CD4-positive, CD25-positive, alpha-beta regulatory T cell (primary cell): ENCODE results near the gene STK32A. TPM values are rescaled to one million over a fixed set of nuclear protein-coding genes. Genes with fewer than 3 reads are reported as not detected.

Experiments
- ATAC-seq, 2 donors: fragments of 150-1000 bp; cut with Tn5 transposase; one replicate each; pipeline ENCODE4 v1.10.0; 2021; ENCODE audit warnings: low read depth in 2 of 2, moderate number of reproducible peaks in 2 of 2, moderate library complexity in 1 of 2
- DNase-seq, 3 donors: peaks; one replicate each; pipeline versions ENCODE4 v3.0.0 to v3.0.0-alpha.2; 2012 to 2022; ENCODE audit warnings: mixed read lengths in 1 of 3
- H3K27ac ChIP-seq: one replicate; pipeline ENCODE4 v1.7.0; 2013; ENCODE audit warnings: mild to moderate bottlenecking, low read length; ENCODE audit not compliant: insufficient read depth, poor library complexity, severe bottlenecking
- H3K27me3 ChIP-seq: one replicate; pipeline ENCODE4 v1.7.0; 2013; ENCODE audit warnings: low read length; ENCODE audit not compliant: control insufficient read depth, insufficient read depth
- H3K36me3 ChIP-seq: one replicate; pipeline ENCODE4 v1.7.0; 2013; ENCODE audit warnings: mild to moderate bottlenecking, low read length, moderate library complexity; ENCODE audit not compliant: control insufficient read depth, insufficient read depth
- H3K4me1 ChIP-seq: 2 replicates; pipeline ENCODE4 v1.7.0; 2013; ENCODE audit warnings: mild to moderate bottlenecking, low read length; ENCODE audit not compliant: insufficient read depth, control insufficient read depth, poor library complexity, severe bottlenecking
- H3K4me3 ChIP-seq: one replicate; pipeline ENCODE4 v1.7.0; 2013; ENCODE audit warnings: low read depth, mild to moderate bottlenecking, low read length, moderate library complexity
- H3K9me3 ChIP-seq, 2 experiments: 1 replicate in 1 of 2; 2 replicates in 1 of 2; pipeline ENCODE4 v1.7.0; 2013; ENCODE audit warnings: low read length in 2 of 2, mild to moderate bottlenecking in 1 of 2, moderate library complexity in 1 of 2; ENCODE audit not compliant: control insufficient read depth in 2 of 2
- H3K27ac Mint-ChIP-seq, 3 donors: one replicate each; pipeline ENCODE4 v1.8.0; 2020 to 2022; ENCODE audit warnings: mild to moderate bottlenecking in 3 of 3, mixed read lengths in 3 of 3, moderate library complexity in 2 of 3
- H3K27me3 Mint-ChIP-seq: one replicate; pipeline ENCODE4 v1.8.0; 2022; ENCODE audit warnings: mild to moderate bottlenecking, mixed read lengths
- H3K36me3 Mint-ChIP-seq: one replicate; pipeline ENCODE4 v1.8.0; 2020; ENCODE audit warnings: mixed read lengths
- H3K4me1 Mint-ChIP-seq, 4 donors: one replicate each; pipeline ENCODE4 v1.8.0; 2020 to 2022; ENCODE audit warnings: mixed read lengths in 4 of 4, mild to moderate bottlenecking in 1 of 4
- H3K4me3 Mint-ChIP-seq, 4 donors: one replicate each; pipeline ENCODE4 v1.8.0; 2020 to 2022; ENCODE audit warnings: mild to moderate bottlenecking in 4 of 4, mixed read lengths in 4 of 4, moderate library complexity in 3 of 4
- H3K9me3 Mint-ChIP-seq, 7 donors: one replicate each; pipeline ENCODE4 v1.8.0; 2020 to 2022; ENCODE audit warnings: mixed read lengths in 7 of 7, mild to moderate bottlenecking in 3 of 7, moderate library complexity in 2 of 7
- polyA plus RNA-seq, 4 donors: library from polyadenylated mRNA; unstranded; fragments of 300-500 nt; fragmentation: Illumina TruSeq; gene quantifications; one replicate each; pipeline ENCODE4 v1.2.3, GENCODE V29; 2021
- total RNA-seq: library from RNA; stranded (reverse); gene quantifications from one replicate; pipeline ENCODE4 v1.2.3, GENCODE V29; 2022

Gene STK32A
- total and polyA plus RNA-seq, 5 donors from 2014 or later = not detected

- no peaks in the 10 kb centered on the region for H3K36me3 ChIP-seq
- H3K36me3 Mint-ChIP-seq = no peaks in the 10 kb centered on the region
- H3K27ac ChIP-seq = no peak overlapping the region
- H3K27me3 Mint-ChIP-seq = no peaks in the 10 kb centered on the region
- H3K9me3 Mint-ChIP-seq = peaks cover 0 to 3% (median 0%) of the 10 kb centered on the region in 7 donors
- no peaks in the 10 kb centered on the region for H3K9me3 ChIP-seq
- no peaks in the 10 kb centered on the region for H3K4me1 ChIP-seq
- ATAC-seq (no peak), DNase-seq (no peak)
- no peaks in the 10 kb centered on the region for H3K27me3 ChIP-seq
- no peak overlapping the region for H3K4me3 ChIP-seq
- no peak overlapping the region for H3K4me3 Mint-ChIP-seq
- H3K27ac Mint-ChIP-seq = no peak overlapping the region
- no peaks in the 10 kb centered on the region for H3K4me1 Mint-ChIP-seq
Observed at GRCh38 chr5:147306351-147306750, 71.5 kb downstream of the STK32A start.

- H3K27ac ChIP-seq = no peak overlapping the region
- no peak for ATAC-seq
Observed at GRCh38 chr5:147307170-147307569, 72.3 kb downstream of the STK32A start.

GRCh38 chr5:147309621-147310020, 74.8 kb downstream of the STK32A start:
- no peak for DNase-seq
- Histone ChIP-seq H3K4me1 (no peaks in the 10 kb centered on the region), H3K36me3 (no peaks in the 10 kb centered on the region), H3K4me3 (no peak overlapping the region), H3K27ac (no peak overlapping the region), H3K27me3 (no peaks in the 10 kb centered on the region), H3K9me3 (no peaks in the 10 kb centered on the region)
- ATAC-seq = no peak
- H3K9me3 Mint-ChIP-seq = peaks cover 0 to 3% (median 0%) of the 10 kb centered on the region in 7 donors
- H3K4me1 Mint-ChIP-seq = no peaks in the 10 kb centered on the region
- H3K36me3 Mint-ChIP-seq = no peaks in the 10 kb centered on the region
- no peak overlapping the region for H3K4me3 Mint-ChIP-seq
- no peak overlapping the region for H3K27ac Mint-ChIP-seq
- H3K27me3 Mint-ChIP-seq = no peaks in the 10 kb centered on the region

More at GRCh38 chr5:147307170-147307569, 72.3 kb downstream of the STK32A start:
- Mint-ChIP-seq H3K36me3 (no peaks in the 10 kb centered on the region), H3K27me3 (no peaks in the 10 kb centered on the region), H3K4me3 (no peak overlapping the region), H3K9me3 (peaks cover 0 to 3% (median 0%) of the 10 kb centered on the region in 7 donors), H3K4me1 (no peaks in the 10 kb centered on the region), H3K27ac (no peak overlapping the region)
- DNase-seq = no peak
- H3K4me3 ChIP-seq = no peak overlapping the region
- no peaks in the 10 kb centered on the region for H3K9me3 ChIP-seq
- H3K4me1 ChIP-seq = no peaks in the 10 kb centered on the region
- H3K27me3 ChIP-seq = no peaks in the 10 kb centered on the region
- H3K36me3 ChIP-seq = no peaks in the 10 kb centered on the region

- Mint-ChIP-seq H3K36me3 (no peaks in the 10 kb centered on the region), H3K27ac (no peak overlapping the region), H3K4me1 (no peaks in the 10 kb centered on the region), H3K27me3 (no peaks in the 10 kb centered on the region), H3K9me3 (peaks cover 0 to 3% (median 0%) of the 10 kb centered on the region in 7 donors), H3K4me3 (no peak overlapping the region)
- Histone ChIP-seq H3K9me3 (no peaks in the 10 kb centered on the region), H3K4me3 (no peak overlapping the region), H3K36me3 (no peaks in the 10 kb centered on the region), H3K27me3 (no peaks in the 10 kb centered on the region), H3K4me1 (no peaks in the 10 kb centered on the region), H3K27ac (no peak overlapping the region)
- DNase-seq (no peak), ATAC-seq (no peak)
Observed at GRCh38 chr5:147310059-147310704, 75.4 kb downstream of the STK32A start.

GRCh38 chr5:147317978-147318684, 83.3 kb downstream of the STK32A start:
- no peak for DNase-seq
- H3K9me3 Mint-ChIP-seq = peaks cover 0 to 4% (median 0%) of the 10 kb centered on the region in 7 donors
- no peaks in the 10 kb centered on the region for H3K27me3 Mint-ChIP-seq
- Histone ChIP-seq H3K4me1 (no peaks in the 10 kb centered on the region), H3K4me3 (no peak overlapping the region), H3K36me3 (no peaks in the 10 kb centered on the region), H3K27me3 (no peaks in the 10 kb centered on the region), H3K27ac (no peak overlapping the region), H3K9me3 (no peaks in the 10 kb centered on the region)
- no peaks in the 10 kb centered on the region for H3K4me1 Mint-ChIP-seq
- H3K36me3 Mint-ChIP-seq = no peaks in the 10 kb centered on the region
- H3K4me3 Mint-ChIP-seq = no peak overlapping the region
- no peak overlapping the region for H3K27ac Mint-ChIP-seq
- ATAC-seq = no peak

GRCh38 chr5:147321569-147321968, 86.7 kb downstream of the STK32A start:
- Mint-ChIP-seq H3K27me3 (no peaks in the 10 kb centered on the region), H3K4me3 (no peak overlapping the region), H3K9me3 (peaks cover 0 to 4% (median 0%) of the 10 kb centered on the region in 7 donors), H3K27ac (no peak overlapping the region), H3K4me1 (no peaks in the 10 kb centered on the region), H3K36me3 (no peaks in the 10 kb centered on the region)
- no peak overlapping the region for H3K4me3 ChIP-seq
- ATAC-seq (no peak), DNase-seq (no peak)
- H3K4me1 ChIP-seq = no peaks in the 10 kb centered on the region
- no peaks in the 10 kb centered on the region for H3K36me3 ChIP-seq
- no peak overlapping the region for H3K27ac ChIP-seq
- H3K9me3 ChIP-seq = no peaks in the 10 kb centered on the region
- H3K27me3 ChIP-seq = no peaks in the 10 kb centered on the region

- no peak overlapping the region for H3K27ac Mint-ChIP-seq
Observed at GRCh38 chr5:147327421-147327820, 92.6 kb downstream of the STK32A start.

GRCh38 chr5:147327905-147328304, 93.1 kb downstream of the STK32A start:
- H3K4me3 ChIP-seq = no peak overlapping the region

More at GRCh38 chr5:147327421-147327820, 92.6 kb downstream of the STK32A start:
- Mint-ChIP-seq H3K4me3 (no peak overlapping the region), H3K27me3 (no peaks in the 10 kb centered on the region), H3K9me3 (peaks cover 0 to 3% (median 0%) of the 10 kb centered on the region in 7 donors), H3K36me3 (no peaks in the 10 kb centered on the region), H3K4me1 (no peaks in the 10 kb centered on the region)
- H3K27ac ChIP-seq = no peak overlapping the region
- no peaks in the 10 kb centered on the region for H3K9me3 ChIP-seq
- H3K4me1 ChIP-seq = no peaks in the 10 kb centered on the region
- no peaks in the 10 kb centered on the region for H3K36me3 ChIP-seq
- no peak overlapping the region for H3K4me3 ChIP-seq
- DNase-seq (no peak), ATAC-seq (no peak)
- H3K27me3 ChIP-seq = no peaks in the 10 kb centered on the region

More at GRCh38 chr5:147327905-147328304, 93.1 kb downstream of the STK32A start:
- DNase-seq (no peak), ATAC-seq (no peak)
- Mint-ChIP-seq H3K27ac (no peak overlapping the region), H3K27me3 (no peaks in the 10 kb centered on the region), H3K4me3 (no peak overlapping the region), H3K4me1 (no peaks in the 10 kb centered on the region), H3K9me3 (peaks cover 0 to 3% (median 0%) of the 10 kb centered on the region in 7 donors), H3K36me3 (no peaks in the 10 kb centered on the region)
- Histone ChIP-seq H3K9me3 (no peaks in the 10 kb centered on the region), H3K27me3 (no peaks in the 10 kb centered on the region), H3K27ac (no peak overlapping the region), H3K36me3 (no peaks in the 10 kb centered on the region), H3K4me1 (no peaks in the 10 kb centered on the region)
